Measurements from ENCODE around the gene ARHGEF18.
"Not testable (repeated sequence)": the region's sequence is repeated elsewhere in the genome, so short reads cannot be mapped to it uniquely, and the experiment has no call there.

ARHGEF18 gene

DNA sequence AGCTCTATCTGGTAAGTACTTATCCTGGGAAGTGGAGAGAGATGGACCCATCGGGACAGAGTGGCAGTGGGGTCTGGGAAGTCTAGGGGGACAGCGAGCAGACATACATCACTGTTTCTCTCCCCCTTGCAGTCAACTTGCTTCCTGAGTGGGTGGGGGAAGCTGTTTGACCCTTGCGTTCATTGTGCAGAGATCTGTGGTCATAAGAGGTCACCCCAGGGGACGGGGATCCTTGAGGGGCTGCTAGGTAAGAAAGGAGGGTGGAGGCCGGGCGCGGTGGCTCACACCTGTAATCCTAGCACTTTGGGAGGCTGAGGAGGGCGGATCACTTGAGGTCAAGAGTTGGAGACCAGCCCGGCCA, 474 bp downstream of the ARHGEF18 start:
- no peak for DNase-seq

DNA sequence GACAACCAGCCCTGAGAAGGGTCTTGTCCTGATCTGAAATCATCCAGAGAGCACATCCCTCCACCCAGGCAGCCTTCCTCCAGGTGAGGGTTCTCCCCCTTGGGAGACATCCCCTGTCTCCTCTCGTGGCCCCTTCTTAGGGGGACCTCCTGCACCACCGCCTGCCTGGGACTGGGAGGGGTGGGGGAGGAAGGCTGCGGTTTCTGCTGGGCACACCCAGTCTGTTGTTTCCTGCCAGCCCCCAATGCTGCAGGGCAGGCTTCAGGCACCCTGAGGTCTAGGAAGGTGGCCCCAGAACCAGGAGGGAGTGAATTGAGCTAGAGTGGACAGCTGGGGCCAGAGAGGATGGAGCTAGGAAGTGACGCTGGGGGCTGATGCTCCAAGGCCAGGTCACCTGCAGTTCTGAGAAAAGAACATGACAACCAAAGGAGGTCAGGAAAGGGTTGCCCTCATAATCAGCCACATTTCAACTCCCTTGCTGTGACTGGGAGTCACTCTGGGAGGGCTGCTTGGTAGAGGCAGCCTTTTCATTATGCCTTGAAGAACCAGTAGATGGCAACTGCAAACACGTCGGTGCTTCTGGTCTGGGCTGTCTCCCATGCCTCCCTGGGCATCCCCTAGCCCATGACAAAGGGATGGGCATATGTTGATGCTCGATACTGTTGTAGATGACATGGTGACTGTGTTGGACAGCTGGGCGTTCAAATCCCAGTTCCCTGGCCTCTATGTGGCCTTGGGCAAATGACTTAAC, 1.4 kb downstream of the ARHGEF18 start:
- no peak for DNase-seq

DNA sequence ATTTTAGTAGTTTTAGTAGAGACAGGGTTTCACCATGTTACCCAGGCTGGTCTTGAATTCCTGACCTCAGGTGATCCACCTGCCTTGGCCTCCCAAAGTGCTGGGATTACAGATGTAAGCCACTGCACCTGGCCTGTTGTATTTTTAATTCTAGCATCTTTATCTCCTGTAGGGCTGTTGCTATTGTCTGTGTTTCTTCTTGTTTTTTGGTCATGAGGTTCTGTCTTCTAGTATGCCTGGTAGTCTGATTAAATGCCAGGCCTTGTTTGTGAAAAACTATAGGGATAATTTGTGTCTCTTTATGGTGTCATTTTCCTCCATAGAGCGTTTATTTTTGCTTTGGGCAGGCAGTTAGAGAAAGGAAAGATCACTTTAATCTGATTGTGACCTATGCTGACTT, 3.1 kb downstream of the ARHGEF18 start:
- no peak for DNase-seq

DNA sequence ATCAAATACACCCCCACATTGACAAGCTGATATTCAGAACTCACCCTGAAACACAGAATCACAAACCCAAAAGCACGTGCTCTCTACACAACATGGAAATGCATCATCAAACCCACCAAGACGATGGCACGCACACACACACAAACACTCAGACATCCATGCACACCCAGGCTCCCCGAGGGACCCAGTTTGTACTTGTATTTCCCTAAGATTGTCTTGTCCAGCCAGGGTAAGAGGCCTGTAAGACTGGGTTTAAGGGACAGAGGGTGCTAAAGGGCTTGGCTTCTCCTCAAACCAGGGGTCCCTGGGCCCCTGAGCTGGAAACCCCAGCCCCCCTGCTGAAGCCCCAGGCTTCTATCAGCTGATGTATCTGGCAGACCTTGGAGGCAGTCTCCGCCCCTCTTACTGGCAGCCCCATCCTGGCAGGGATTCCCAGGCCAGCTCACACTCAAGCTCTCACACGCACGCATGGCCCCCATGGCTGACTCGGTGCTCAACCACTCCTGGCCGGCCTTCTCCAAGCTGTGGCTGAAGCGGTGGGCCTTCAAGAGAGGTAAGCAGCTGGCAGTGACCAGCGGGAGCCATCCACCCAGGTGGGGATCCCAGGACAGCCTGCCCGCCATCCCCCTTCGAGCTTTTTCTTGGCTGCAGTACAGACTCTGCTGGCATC, 6.5 kb downstream of the ARHGEF18 start:
- no peak for DNase-seq

DNA sequence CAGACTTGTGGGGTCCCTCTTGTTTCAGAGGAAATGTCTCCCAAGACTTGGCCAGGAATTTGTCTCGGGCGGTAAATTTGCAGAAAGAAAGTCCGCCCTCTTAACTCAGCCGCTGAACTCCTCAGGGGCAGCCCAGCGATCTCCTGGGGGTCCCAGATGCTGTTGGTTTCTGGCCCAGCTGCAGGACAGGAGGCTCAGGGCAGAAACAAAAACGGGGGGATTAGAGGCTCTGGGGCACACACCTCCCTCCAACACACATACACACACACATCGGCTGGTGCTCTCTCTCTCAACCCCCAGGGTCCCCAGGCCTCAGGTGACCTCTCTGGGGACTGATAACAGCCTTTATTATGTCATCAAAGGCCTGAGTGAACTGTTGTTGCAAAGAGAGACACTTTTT, 7.1 kb downstream of the ARHGEF18 start:
- DNase-seq, result no peak

DNA sequence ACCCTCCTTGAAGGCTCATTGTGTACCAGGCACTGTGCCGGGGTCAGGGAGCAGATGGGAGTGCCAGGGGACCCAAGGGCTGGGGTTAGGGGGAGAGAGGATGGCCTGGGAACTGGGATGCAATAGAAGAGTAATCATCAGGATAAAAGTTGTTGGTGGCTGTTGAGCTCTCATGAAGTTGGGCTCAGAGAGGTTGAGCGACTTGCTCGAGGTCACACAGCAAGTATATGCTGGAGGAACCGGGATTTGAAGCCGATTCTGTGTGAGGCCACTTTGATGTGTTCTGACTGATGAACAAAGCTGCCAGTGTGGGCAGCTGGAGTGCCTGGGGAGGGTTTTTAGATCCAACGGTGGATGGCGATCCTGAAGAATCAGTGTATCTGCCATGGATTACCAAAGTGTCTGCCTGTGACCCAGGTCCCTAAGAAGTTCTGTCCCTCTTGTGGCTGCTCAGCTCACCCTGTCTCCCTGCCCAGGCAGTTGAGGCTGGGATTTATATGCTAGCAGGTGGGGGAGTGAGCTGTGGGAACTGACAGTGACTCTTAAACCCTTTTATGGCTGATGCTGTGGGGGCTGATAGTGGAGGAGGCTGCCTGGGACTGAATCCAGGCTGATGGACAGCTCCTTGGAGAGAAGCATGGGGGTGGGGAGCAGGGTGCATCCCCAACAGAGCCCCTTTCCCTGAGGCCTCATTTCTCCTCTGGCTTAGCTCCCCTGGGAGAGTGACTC, 8.3 kb downstream of the ARHGEF18 start:
- no peak for DNase-seq

DNA sequence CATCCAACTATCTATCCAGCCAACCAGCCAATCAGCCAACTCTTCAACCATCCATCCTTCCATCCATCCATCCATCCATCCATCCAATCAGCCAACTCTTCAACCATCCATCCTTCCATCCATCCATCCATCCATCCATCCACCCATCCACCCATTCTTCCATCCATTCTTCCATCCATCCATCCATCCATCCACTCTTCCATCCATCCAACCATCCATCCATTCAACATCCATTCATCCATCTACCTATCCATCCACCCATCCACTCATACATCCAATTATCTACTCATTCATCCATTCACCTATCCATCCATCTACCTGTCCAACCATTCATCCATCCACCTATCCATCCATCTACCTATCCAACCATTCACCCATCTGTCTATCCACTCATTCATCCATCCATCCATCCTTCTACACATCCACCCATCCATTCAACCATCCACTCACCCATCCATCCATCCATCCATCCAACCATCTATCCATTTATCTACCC, 9.4 kb downstream of the ARHGEF18 start:
- DNase-seq, result no peak

DNA sequence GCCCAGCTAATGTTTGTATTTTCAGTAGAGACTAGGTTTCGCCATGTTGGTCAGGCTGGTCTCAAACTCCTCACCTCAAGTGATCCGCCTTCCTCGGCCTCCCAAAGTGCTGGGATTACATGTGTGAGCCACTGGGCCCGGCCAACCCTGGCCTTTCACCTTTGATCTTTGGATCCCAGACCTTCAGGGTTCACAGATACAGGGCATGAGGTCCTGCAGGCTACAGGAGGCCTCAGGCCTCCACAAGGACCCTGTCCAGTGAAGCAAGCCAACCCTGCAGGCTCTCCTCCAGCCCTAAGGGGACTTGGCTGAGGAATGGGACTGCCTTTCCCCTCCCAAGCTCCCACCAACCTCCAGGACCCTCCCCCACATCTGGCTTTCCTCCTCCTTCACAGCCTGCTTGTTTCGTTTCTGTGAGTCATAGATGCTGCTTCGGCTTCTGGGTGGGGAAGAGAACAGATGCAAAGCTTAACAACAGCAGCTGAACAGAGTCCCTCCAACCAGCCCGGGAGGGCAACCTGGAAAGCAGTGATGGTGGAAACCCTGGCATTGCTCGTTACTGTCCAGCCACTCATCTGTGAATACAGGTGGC, 11.8 kb downstream of the ARHGEF18 start:
- DNase-seq, result no peak

DNA sequence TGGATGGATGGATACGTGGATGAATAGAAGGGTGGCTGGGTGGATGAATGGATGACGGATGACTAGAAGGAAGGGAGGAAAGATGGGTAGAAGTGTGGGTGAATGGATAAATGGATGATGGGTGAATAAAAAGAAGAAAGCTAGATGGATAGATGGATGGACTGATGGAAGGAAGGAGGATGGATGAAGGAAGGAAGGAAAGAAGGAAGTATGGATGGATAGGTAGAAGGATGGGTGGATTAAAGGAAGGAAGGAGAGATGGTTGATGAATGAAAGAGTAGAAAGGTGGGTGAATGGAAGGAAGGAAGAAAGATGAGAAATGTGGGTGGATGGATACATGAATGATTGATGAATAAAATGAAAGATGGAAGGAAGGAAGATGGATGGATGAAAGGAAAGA, 14.5 kb downstream of the ARHGEF18 start:
- no peak for DNase-seq

DNA sequence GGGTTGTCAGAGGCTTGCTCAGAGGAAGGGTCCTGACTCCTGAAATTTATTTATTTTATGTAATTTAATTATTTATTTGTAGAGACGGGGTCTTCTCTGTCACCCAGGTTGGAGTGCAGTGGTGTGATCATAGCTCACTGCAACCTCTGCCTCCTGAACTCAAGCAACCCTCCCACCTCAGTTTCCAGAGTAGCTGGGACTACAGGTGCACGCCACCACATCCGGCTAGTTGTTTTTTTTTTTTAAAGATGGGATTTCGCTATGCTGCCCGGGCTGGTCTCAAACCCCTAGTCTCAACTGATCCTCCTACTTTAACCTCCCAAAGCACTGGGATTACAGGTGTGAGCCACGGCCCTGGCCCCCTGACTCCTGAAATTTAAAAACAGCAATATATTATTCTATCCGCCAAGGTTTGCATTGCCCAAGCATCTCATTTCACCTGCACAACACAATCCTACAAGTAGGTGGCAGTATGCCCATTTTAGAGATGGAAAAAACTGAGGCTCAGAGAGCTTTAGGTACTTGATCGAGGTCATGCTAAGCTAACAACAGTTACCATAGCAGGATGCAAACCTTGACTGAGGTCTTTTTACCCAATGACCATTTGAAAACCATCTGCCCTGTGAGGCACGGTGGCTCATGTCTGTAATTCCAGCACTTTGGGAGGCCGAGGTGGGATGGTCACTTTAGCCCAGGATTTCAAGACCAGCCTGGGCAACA, 18.1 kb downstream of the ARHGEF18 start:
- peak; percentile 57 for DNase-seq

DNA sequence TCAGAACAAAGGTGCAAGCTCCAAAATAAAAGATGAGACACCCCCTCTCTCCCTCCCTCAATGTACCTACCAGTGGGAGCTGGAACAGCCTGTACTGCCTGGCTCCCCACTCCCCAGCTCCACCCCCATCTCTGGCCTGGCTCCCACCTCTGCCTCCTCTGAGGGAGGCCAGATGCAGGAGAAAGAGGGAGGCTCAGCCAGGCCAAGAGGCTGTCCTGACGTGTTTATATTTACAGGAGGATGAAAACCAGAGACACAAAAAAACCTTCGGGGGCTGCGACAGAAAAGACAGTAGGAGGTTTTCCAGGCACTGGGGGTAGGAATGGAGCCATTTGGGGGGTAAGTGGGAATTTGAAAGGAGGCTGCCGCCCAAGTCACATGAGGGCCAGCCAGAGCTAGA, 19.7 kb downstream of the ARHGEF18 start:
- no peak for DNase-seq

DNA sequence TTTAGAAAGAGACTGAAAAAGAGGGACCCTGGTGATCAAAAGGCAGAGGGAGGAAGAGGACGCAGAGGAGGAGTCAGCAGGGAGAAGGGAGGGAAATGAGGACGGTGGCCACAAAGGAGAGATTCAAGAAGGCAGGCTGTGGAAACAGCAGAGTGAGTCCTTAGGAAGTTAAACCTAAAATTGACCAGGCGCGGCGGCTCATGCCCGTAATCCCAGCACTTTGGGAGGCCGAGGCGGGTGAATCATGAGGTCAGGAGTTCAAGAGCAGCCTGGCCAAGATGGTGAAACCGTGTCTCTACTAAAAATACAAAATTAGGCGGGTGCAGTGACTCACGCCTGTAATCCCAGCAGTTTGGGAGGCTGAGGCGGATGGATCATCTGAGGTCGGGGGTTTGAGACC, 20.1 kb downstream of the ARHGEF18 start:
- DNase-seq, result not testable (repeated sequence)

DNA sequence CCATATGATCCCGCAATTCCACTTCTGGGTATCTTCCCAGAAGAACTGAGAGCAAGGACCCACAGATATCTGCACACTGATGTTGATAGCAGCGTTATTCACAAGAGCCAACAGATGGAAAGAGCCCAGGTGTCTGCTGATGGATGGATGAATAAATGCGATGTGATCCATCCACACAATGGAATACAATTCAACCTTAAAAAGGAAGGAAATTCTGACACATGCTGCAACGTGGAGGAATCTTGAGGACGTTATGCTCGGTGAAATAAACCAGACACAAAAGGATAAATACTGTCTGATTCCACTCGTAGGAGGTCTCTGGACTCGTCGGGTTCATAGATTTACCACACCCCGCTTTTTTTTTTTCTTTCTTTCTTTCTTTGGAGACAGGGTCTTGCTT, 21.8 kb downstream of the ARHGEF18 start:
- DNase-seq, result no peak

DNA sequence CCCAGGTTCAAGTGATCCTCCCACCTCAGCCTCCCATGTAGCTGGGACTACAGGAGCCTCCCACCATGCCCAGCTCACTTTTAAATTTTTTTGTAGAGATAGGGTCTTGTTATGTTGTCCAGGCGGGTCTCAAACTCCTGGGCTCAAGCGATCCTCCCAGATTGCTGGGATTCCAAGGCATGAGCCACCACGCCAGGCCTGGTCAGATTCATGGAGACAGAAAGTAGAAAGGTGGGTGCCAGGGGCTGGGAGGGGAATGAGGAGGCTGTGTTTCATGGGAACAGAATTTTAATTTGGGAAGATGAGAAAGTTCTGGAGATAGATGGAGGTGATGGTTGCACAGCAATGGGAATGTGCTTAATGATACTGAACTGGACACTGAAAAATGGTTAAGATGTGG, 22.3 kb downstream of the ARHGEF18 start:
- DNase-seq, result no peak

DNA sequence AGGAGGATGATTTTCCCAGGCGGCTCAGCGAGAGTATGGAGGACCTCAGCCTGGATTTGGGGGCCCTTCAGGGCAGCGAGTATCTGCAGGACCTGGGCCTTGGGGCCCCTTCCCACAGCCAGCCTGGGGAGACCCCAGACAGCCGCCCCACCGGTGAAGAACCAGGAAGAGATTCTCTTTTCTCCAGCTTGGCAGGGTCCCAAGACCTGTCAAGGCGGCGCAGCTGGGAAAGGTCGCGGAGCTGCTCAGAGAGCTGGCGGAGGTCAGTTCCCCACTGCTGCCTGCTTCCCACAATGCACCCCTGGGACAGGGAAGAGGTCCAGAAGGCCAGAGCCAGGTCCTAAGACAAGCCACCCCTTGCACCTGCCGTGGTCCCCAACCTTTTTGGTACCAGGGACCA, 24.1 kb downstream of the ARHGEF18 start:
- no peak for DNase-seq

DNA sequence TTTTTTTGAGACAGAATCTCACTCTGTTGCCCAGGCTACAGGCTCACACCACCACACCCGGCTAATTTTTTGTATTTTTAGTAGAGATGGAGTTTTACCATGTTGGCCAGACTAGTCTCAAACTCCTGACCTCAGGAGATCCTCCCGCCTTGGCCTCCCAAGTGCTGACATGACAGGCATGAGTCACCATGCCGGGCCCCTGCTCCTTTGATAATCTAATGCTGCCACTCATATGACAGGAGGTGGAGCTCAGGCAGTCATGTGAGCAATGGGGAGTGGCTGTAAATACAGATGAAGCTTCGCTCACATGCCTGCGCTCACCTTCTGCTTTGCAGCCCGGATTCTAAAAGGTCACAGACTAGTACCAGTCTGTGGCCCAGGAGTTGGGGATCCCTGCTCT, 25.1 kb downstream of the ARHGEF18 start:
- DNase-seq, result no peak

DNA sequence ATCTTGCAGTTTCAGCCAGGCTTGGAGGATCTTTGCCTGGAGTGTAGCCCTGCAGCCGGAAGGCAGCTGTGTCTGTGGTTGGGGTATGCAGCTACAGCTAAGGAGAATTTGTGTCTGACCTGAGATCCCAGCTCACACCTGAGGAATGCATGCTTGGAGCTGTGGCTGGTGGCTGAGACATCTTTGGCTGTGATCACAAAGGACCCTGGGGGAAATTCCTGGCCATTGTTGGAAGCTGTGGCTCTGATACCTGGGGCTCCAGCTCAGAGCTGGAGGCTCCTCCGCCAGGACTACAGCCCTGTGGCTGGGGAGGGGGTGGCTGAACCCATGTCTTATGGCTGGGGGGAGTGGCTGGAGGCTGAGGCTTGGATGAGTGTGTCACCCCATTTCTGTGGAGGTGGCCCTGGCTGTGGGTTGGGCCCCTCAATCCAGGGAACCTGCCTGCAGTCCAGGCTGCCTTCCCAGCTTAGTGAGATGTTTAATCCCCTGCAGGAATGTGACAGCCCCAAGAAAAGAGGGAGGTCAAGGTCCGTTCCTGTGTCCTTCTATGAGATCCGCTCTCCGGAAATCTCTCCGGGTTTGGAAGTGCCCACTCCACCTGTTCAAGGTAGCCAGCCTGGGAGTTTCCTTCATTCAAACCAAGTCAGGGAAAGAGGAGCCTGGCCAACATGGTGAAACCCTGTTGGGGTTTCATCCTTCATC, 27.6 kb downstream of the ARHGEF18 start:
- no peak for DNase-seq

DNA sequence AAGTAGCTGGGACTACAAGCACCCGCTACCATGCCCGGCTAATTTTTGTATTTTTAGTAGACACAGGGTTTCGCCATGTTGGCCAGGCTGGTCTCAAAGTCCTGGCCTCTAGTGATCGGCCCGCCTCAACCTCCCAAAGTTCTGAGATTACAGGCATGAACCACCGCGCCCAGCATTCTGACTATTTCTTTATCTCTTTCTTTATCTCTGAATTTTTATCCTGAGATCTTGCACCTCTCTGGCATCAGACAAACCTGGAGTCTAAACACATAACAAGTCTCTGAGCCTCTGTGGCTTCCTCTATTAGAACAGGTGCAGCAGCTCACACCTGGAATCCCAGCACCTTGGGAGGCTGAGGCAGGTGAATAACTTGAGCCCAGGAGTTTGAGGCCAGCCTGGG, 28.5 kb downstream of the ARHGEF18 start:
- no peak for DNase-seq

DNA sequence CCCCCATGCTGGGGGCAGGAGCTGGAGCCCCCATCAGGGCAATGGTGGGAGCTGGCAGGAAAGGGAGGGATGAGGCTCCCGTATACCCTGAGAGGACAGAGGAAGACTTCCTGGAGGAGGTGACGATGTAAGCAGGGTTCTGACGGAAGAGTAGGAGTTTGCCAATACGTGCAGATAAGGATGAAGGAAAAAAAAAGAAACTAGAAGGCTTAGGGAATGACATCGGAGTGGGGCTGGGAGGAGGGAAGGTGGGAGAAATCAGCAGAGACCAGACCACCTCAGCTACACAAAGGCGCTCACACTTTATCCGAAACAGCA, 32.3 kb downstream of the ARHGEF18 start:
- DNase-seq, result no peak

DNA sequence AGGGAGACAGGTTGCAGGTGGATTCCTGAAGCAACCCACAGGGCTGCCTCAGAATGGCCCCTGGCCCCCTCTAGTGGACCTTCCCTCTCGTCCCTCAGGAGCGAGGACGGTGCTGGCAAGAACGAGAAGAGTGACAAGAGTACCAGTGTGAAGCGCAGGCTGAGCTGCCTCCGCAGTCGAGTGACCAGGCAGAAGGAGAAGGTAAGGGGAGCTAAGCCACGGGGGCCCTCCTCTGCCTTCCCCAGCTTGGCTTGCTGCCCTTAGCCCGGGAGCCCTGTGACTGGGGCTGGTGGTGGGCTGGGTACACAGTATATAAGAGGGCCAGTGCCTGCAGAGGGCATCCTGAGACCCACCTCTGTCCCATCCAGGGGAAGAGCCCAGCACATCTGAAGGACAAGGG, 34.0 kb downstream of the ARHGEF18 start:
- DNase-seq, result no peak

DNA sequence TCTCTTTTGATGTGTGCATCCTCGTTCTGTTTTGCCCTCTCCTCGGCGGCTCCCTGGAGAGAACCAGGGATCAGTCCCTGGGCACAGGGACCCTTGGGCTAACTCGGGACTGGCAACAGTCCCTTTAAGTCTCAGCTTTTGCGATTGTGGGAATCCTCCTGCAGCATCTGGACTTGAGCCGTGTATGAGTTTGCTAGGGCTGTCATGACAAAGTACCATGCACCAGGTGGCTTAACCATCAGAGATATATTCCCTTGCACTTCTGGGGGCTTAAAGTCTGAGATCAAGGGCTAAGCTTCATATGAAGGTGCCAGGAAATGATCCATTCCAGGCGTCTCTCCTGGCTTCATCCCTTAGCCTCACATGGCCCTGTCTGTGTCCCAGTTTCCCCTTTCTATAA, 34.5 kb downstream of the ARHGEF18 start:
- DNase-seq, result no peak

DNA sequence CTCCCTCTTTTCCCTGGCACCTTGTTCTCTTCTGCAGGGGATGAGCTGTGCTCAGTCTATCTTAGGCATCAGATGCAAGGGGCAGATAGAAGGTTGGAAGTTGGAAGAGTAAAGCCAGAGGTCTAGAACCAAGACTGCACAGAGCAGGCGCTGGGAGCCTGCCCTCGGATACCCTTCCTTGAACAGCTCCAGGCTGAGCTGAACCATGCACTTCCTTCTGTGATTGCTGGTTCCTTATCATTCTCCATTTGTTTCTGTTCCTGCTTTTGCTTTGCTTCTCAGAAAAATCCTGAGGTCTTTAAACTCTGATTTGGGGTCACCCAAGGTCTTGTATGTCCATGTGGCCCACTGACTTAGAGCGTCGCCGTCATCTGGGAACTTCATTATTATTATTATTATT, 36.3 kb downstream of the ARHGEF18 start:
- no peak for DNase-seq

DNA sequence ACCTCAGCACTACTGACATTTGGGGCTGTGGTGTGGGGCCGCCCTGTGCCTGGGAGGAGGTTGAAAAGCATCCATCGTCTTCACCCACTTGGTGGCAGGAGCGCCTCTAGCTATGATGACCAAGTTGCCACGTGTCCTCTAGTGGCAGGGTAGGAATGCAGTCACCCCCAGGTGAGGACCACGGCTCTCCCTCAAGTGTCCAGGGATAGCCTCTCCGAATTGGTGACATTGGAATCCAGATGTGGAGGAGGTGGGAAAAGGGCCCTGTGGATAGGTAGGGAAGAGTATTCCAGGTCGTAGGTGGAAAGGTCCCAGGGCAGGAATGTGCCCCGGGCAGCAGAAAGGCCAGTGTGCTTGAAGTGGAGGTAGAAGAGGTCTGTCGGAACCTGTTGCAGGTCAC, 37.6 kb downstream of the ARHGEF18 start:
- DNase-seq, result no peak

All from NCI-H2029 (cell line).